ENCODE data around the gene SECTM1. TPM values are rescaled to one million over a fixed set of nuclear protein-coding genes. Genes with fewer than 3 reads are reported as not detected.

Gene SECTM1
- total and polyA plus RNA-seq, 2 experiments from 2014 or later: 0.21 to 1.3 TPM

DNA sequence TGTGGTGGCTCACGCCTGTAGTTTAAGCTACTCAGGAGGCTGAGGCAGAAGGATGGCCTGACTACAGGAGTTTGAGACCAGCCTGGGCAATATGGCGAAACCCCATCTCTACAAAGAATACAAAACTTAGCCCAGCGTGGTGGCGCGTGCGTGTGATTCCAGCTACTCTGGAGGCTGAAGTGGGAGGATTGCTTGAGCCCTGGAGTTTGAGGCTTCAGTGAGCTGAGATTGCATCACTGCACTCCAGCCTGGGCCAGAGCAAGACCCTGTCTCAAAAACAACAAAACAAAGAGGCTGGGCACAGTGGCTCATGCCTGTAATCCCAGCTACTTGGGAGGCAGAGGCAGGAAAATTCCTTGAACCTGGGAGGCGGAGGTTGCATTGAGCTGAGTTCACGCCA is 53.0 kb downstream of the SECTM1 start (continued):
- TF ChIP-seq ZNF462 (CRISPR knock-in tag; IDR thresholded peaks at IDR 0.05) (no peak), JUNB (IDR thresholded peaks at IDR 0.05; ENCODE audit: unreplicated experiment) (no peak), EZH2phosphoT487 (IDR thresholded peaks at IDR 0.05; ENCODE audit: unreplicated experiment) (no peak), STAT1 (IDR thresholded peaks at IDR 0.05; ENCODE audit: unreplicated experiment) (no peak), ZNF331 (CRISPR knock-in tag; IDR thresholded peaks at IDR 0.05; ENCODE audit: low read depth) (no peak)

DNA sequence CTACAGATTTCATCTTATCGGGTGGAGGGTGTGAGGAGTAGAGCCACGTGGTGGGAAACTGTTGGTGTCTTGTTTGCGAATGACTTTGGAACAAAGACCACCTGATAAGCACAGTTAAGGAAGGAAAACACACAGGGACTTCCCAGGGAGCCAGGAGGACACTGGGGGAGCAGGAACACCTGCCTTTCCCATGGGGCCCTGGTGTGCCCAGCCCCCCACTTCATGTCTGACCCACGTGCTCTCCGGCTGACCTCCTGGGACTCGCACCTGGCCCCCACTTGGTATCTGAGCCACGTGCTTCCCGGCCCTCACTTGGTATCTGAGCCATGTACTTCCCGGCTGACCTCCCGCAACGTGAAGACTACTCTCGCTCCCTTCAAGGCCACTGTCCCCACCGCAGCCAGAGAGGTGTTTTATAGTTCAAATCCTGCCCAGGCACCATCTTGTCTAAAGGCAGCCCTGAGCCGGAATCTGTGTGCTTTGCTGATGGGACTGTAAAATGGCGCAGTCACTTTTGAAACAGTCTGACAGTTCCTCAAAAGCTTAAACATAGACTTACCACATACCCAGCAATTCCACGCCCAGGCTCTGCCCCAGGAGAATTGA is 54.7 kb downstream of the SECTM1 start:
- Histone ChIP-seq H4K20me1 (replicated peaks; ENCODE audit: insufficient read depth) (peaks cover 5% of the 10 kb centered on the region; the same call in 1 of the 2 replicates), H2AFZ (no peak overlapping the region), H3K27me3 (ENCODE audit: insufficient read depth) (no peaks in the 10 kb centered on the region), H3F3A (replicated peaks; ENCODE audit: low read depth) (0 out of 2 replicates have a peak, but pooled peaks cover 14% of the 10 kb centered on the region), H3K27ac (ENCODE audit: low read depth) (no peak overlapping the region), H3K4me1 (ENCODE audit: insufficient read depth) (peaks cover 4% of the 10 kb centered on the region; the same call in 1 of the 2 replicates), H3K9me2 (ENCODE audit: insufficient read depth) (no peaks in the 10 kb centered on the region), H3K4me2 (no peak overlapping the region), H3K79me2 (replicated peaks; ENCODE audit: insufficient read depth) (no peaks in the 10 kb centered on the region), H3K4me3 (no peak overlapping the region), H3K36me3 (ENCODE audit: insufficient read depth) (no peaks in the 10 kb centered on the region)
- TF ChIP-seq REST (IDR thresholded peaks at IDR 0.05; ENCODE audit: unreplicated experiment) (no peak), ZNF331 (CRISPR knock-in tag; IDR thresholded peaks at IDR 0.05; ENCODE audit: low read depth) (no peak), POLR2AphosphoS5 (IDR thresholded peaks at IDR 0.05; ENCODE audit: low read depth) (no peak), EZH2phosphoT487 (IDR thresholded peaks at IDR 0.05; ENCODE audit: unreplicated experiment) (no peak)
- Mint-ChIP-seq H3K4me3 (no peak overlapping the region), H3K4me1 (peaks cover 28% of the 10 kb centered on the region), H3K27ac (no peak overlapping the region), H3K27me3 (ENCODE audit: insufficient read depth, low read depth, poor library complexity) (peaks cover 19% of the 10 kb centered on the region), H3K9me3 (no peaks in the 10 kb centered on the region; the same call in 2 of the 3 replicates), H3K36me3 (ENCODE audit: low read depth) (no peaks in the 10 kb centered on the region)
- DNase-seq (ENCODE audit: low spot score): no peak
- peak; percentile 14 for ATAC-seq
